Measurements from ENCODE around the gene TXNDC5. TPM values are rescaled to one million over a fixed set of nuclear protein-coding genes. Genes with fewer than 3 reads are reported as not detected.

The TXNDC5 gene
- total and polyA plus RNA-seq, 12 donors: 26.5 to 78.0 (median 38.3) TPM

- no peaks in the 10 kb centered on the region for H3K9me3 ChIP-seq
- peaks cover 4 to 37% (median 17%) of the 10 kb centered on the region in 9 donors for H3K4me1 ChIP-seq
- no peaks in the 10 kb centered on the region for H3K27me3 ChIP-seq
- H3K27ac ChIP-seq: peak overlapping the region in 4 of 10 donors; percentile 4 to 35 (median 23)
- peak in 1 of 8 donors; percentile 18 for ATAC-seq
- TF ChIP-seq, protein P1, sequence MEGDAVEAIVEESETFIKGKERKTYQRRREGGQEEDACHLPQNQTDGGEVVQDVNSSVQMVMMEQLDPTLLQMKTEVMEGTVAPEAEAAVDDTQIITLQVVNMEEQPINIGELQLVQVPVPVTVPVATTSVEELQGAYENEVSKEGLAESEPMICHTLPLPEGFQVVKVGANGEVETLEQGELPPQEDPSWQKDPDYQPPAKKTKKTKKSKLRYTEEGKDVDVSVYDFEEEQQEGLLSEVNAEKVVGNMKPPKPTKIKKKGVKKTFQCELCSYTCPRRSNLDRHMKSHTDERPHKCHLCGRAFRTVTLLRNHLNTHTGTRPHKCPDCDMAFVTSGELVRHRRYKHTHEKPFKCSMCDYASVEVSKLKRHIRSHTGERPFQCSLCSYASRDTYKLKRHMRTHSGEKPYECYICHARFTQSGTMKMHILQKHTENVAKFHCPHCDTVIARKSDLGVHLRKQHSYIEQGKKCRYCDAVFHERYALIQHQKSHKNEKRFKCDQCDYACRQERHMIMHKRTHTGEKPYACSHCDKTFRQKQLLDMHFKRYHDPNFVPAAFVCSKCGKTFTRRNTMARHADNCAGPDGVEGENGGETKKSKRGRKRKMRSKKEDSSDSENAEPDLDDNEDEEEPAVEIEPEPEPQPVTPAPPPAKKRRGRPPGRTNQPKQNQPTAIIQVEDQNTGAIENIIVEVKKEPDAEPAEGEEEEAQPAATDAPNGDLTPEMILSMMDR (IDR thresholded peaks at IDR 0.05): no peak
- no peaks in the 10 kb centered on the region for H3K36me3 ChIP-seq
- intact Hi-C loops (cut with DNase I): loop anchor here in 8 of 10 donors (5.0 to 10.0 kb wide), 11 partner anchors 60 to 190 kb away; partner anchors contain the start of genes BLOC1S5 (in 2 of the 8) and BMP6 (in 2 of the 8)
- peak in 1 of 2 donors; percentile 34 for DNase-seq
- H3K4me3 ChIP-seq: no peak overlapping the region
- 78 to 81% methylated on average over 6 of the region's 6 CpGs for WGBS, 2 donors
Observed at GRCh38 chr6:7912024-7912423, 1.4 kb upstream of the TXNDC5 start.

- intact Hi-C loops (cut with DNase I): loop anchor here in 8 of 10 donors (2.0 to 10.0 kb wide), 12 partner anchors 61 to 189 kb away; partner anchors contain the start of genes BLOC1S5 (in 2 of the 8) and BMP6 (in 2 of the 8)
- H3K4me3 ChIP-seq: peak overlapping the region in 7 of 10 donors; percentile 38 to 88 (median 69)
- H3K27ac ChIP-seq: peak overlapping the region in 7 of 10 donors; percentile 35 to 88 (median 87)
- H3K4me1 ChIP-seq: peaks cover 4 to 41% (median 17%) of the 10 kb centered on the region in 9 donors
- DNase-seq (no peak), ATAC-seq (peak in 1 of 8 donors; percentile 1)
- 89 to 90% methylated on average over 11 of the region's 11 CpGs for WGBS, 2 donors
- no peaks in the 10 kb centered on the region for H3K9me3 ChIP-seq
- H3K27me3 ChIP-seq: no peaks in the 10 kb centered on the region
- no peaks in the 10 kb centered on the region for H3K36me3 ChIP-seq
- TF ChIP-seq, protein P1 (IDR thresholded peaks at IDR 0.05): no peak
Observed at GRCh38 chr6:7911345-7911725, 747 bp upstream of the TXNDC5 start.

GRCh38 chr6:7910298-7910653 lies 312 bp downstream of the TXNDC5 start:
- Histone ChIP-seq H3K36me3 (no peaks in the 10 kb centered on the region), H3K9me3 (no peaks in the 10 kb centered on the region), H3K4me1 (peaks cover 4 to 42% (median 21%) of the 10 kb centered on the region in 9 donors), H3K27me3 (no peaks in the 10 kb centered on the region), H3K27ac (peak overlapping the region; percentile 52 to 85 (median 72)), H3K4me3 (peak overlapping the region; percentile 58 to 87 (median 73))
- ATAC-seq: peak in 2 of 8 donors; percentile 2 to 7
- WGBS, 2 donors: 1% methylated on average over 55 to 57 of the region's 57 CpGs
- no peak for DNase-seq
- intact Hi-C loops (cut with DNase I): loop anchor here in 8 of 10 donors (2.0 to 10.0 kb wide), 12 partner anchors 62 to 188 kb away; partner anchors contain the start of genes BLOC1S5 (in 2 of the 8) and BMP6 (in 2 of the 8)
- TF ChIP-seq, protein P1 (IDR thresholded peaks at IDR 0.05): no peak

DNA sequence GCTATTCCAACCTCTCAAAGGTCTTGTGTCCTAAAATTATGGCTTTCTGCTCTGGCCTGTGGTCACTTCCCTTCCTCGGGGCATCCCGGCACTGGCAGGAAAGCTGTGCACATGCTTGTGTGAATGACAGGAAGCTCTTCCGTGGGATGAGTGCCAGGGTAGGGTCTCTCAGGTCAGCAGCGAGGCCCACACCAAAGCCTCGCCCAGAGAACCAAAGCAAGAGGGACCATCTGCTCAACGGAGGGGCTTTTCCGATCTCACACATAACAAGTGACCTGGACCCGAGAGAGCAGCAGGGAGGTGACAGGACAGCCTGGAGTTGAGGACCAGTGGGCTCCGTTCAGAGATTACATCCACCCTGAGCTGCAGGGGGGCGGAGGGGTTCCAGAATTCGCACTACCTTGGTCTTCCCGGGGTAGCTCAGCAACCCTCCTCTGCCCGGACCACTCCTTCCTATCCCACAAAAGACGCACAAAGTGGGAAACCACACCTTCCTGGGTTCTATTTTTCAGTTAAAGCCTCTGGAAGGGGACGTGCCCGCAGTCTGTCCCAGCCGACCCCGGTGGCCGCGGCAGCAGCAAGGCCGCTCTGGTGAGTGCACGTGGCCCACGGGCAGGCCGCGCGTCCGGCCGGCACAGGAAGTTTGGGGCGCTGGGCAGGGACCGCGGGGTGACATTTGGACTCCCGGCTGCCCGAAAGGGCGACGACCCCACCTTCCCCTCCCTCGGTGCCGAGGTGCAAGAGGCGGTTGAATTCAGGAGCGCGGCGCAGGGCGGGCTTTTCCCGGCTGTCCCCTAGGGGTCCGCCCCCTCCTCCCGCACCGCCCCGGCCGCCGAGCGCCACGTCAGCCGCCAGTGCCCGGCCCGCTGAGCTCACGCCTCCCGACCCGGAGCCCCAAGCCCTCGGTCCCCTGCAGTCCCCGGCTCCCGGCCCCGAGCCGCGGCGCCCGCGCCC lies 988 bp downstream of the TXNDC5 start:
- intact Hi-C loops (cut with DNase I): loop anchor here in 9 of 10 donors (2.0 to 10.0 kb wide), 13 partner anchors 63 to 187 kb away; partner anchors contain the start of genes BMP6 (in 5 of the 9) and BLOC1S5 (in 2 of the 9)
- Histone ChIP-seq H3K4me1 (peaks cover 4 to 47% (median 27%) of the 10 kb centered on the region in 9 donors), H3K27me3 (no peaks in the 10 kb centered on the region), H3K27ac (peak overlapping the region in 9 of 10 donors; percentile 52 to 85 (median 72)), H3K4me3 (peak overlapping the region; percentile 58 to 87 (median 73)), H3K36me3 (peaks cover 0 to 3% (median 0%) of the 10 kb centered on the region in 9 donors), H3K9me3 (no peaks in the 10 kb centered on the region)
- 4 to 9% methylated on average over 39 to 66 of the region's 66 CpGs for WGBS, 2 donors
- TF ChIP-seq, protein P1 (IDR thresholded peaks at IDR 0.05): no peak
- DNase-seq (peak; percentile 56 to 68), ATAC-seq (peak; percentile 48 to 76 (median 66))
